Measurements from ENCODE around the gene INO80D.
"Not testable (repeated sequence)": the region's sequence is repeated elsewhere in the genome, so short reads cannot be mapped to it uniquely, and the experiment has no call there.

INO80D gene

GRCh38 chr2:206031162-206031784, 54.7 kb downstream of the INO80D start:
- no peak for DNase-seq (ENCODE audit: low read depth)

- no peak for DNase-seq (ENCODE audit: low read depth)
These were observed 57.9 kb downstream of the INO80D start for GRCh38 chr2:206028101-206028500.

- no peak for DNase-seq (ENCODE audit: low read depth)
These were observed 62.8 kb downstream of the INO80D start for GRCh38 chr2:206023183-206023582.

- DNase-seq (ENCODE audit: low read depth): no peak
These were observed 65.8 kb downstream of the INO80D start for GRCh38 chr2:206020171-206020570.

GRCh38 chr2:206015746-206016145, 70.2 kb downstream of the INO80D start:
- not testable (repeated sequence) for DNase-seq (ENCODE audit: low read depth)

- DNase-seq (ENCODE audit: low read depth): no peak
These were observed 74.2 kb downstream of the INO80D start for GRCh38 chr2:206011795-206012194.

GRCh38 chr2:206011018-206011614, 74.9 kb downstream of the INO80D start:
- no peak for DNase-seq (ENCODE audit: low read depth)

GRCh38 chr2:206004004-206004693, 81.8 kb downstream of the INO80D start:
- no peak for DNase-seq (ENCODE audit: low read depth)

GRCh38 chr2:206002440-206002839, 83.5 kb downstream of the INO80D start:
- no peak for DNase-seq (ENCODE audit: low read depth)

- no peak for DNase-seq (ENCODE audit: low read depth)
These were observed 84.1 kb downstream of the INO80D start for GRCh38 chr2:206001912-206002311.

- DNase-seq (ENCODE audit: low read depth): no peak
These were observed 85.2 kb downstream of the INO80D start for GRCh38 chr2:206000776-206001175.

- DNase-seq (ENCODE audit: low read depth): no peak
These were observed 87.4 kb downstream of the INO80D start for GRCh38 chr2:205998583-205998982.

GRCh38 chr2:205996161-205996560, 89.8 kb downstream of the INO80D start:
- no peak for DNase-seq (ENCODE audit: low read depth)

GRCh38 chr2:205995260-205995659, 90.7 kb downstream of the INO80D start:
- DNase-seq (ENCODE audit: low read depth): no peak

- DNase-seq (ENCODE audit: low read depth): no peak
These were observed 91.6 kb downstream of the INO80D start for GRCh38 chr2:205994344-205994743.

GRCh38 chr2:205990104-205990503, 95.9 kb downstream of the INO80D start:
- no peak for DNase-seq (ENCODE audit: low read depth)

GRCh38 chr2:205989271-205990071, 96.5 kb downstream of the INO80D start:
- DNase-seq (ENCODE audit: low read depth): no peak

- DNase-seq (ENCODE audit: low read depth): not testable (repeated sequence)
These were observed 97.3 kb downstream of the INO80D start for GRCh38 chr2:205988681-205989080.

GRCh38 chr2:205988274-205988673, 97.7 kb downstream of the INO80D start:
- DNase-seq (ENCODE audit: low read depth): no peak

- DNase-seq (ENCODE audit: low read depth): not testable (repeated sequence)
These were observed 99.6 kb downstream of the INO80D start for GRCh38 chr2:205986334-205986733.

- DNase-seq (ENCODE audit: low read depth): no peak
These were observed 101.6 kb downstream of the INO80D start for GRCh38 chr2:205984381-205984780.

- no peak for DNase-seq (ENCODE audit: low read depth)
These were observed 103.1 kb downstream of the INO80D start for GRCh38 chr2:205982776-205983327.

Measured in stimulated activated CD8-positive, alpha-beta memory T cell treated with anti-CD3 and anti-CD28 coated beads, Interleukin-4, amount 100 ng/mL, for 24 hours (primary cell).